ENCODE measurements around the gene TIAM2.

Gene TIAM2

DNA sequence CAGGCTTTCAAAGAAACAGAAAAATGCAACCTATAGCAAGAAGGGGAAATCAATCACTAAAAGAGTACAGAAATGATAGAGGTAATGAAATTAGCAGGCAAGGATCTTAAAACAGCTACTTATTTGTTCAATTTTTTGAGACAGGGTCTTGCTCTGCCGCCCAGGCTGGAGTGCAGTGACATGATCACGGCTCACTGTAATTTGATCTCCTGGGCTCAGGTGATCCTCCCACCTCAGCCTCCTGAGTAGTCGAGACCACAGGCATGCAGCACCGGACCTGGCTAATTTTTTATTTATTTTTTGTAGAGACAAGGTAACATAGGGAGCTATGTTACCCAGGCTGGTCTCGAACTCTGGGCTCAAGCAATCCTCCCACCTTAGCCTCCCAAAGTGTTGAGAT is 297.6 kb downstream of the TIAM2 start:
- Mint-ChIP-seq H3K4me3 (no peak overlapping the region), H3K9me3 (no peaks in the 10 kb centered on the region), H3K27ac (no peak overlapping the region), H3K27me3 (no peaks in the 10 kb centered on the region), H3K4me1 (peaks cover 9% of the 10 kb centered on the region)
- ATAC-seq, result no peak
- no peak for DNase-seq

- ATAC-seq, result no peak
- H3K9me3 Mint-ChIP-seq, result no peaks in the 10 kb centered on the region
- H3K4me3 Mint-ChIP-seq, result no peak overlapping the region
- H3K27me3 Mint-ChIP-seq, result no peaks in the 10 kb centered on the region
- no peak for DNase-seq
- H3K27ac Mint-ChIP-seq, result peak overlapping the region in 1 of 2 donors; percentile 1
- no peaks in the 10 kb centered on the region for H3K4me1 Mint-ChIP-seq
These were observed 302.6 kb downstream of the TIAM2 start for GRCh38 chr6:155297669-155298068.

DNA sequence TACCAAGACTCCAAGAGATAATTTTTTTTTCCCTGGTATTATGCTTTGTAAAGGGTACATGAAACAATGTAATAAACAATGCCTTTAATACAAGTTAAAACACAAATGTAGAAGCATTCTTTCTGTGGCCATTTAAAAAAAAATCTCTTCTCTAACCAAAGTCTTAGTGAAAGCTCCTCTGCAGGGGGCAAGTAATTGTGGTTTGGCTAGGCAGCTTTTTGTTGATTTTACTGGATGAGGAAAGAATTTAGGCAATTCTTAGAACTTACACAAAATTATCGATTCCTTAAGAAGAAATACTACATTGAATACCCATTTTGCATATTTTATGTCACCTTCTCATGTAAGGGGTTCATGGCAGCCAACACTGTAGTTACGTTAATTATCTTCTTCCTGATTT is 306.8 kb downstream of the TIAM2 start:
- Mint-ChIP-seq H3K4me3 (no peak overlapping the region), H3K27me3 (no peaks in the 10 kb centered on the region), H3K27ac (no peak overlapping the region), H3K9me3 (no peaks in the 10 kb centered on the region), H3K4me1 (no peaks in the 10 kb centered on the region)
- DNase-seq (no peak), ATAC-seq (no peak)

GRCh38 chr6:155303361-155303870 is 308.3 kb downstream of the TIAM2 start:
- Mint-ChIP-seq H3K4me3 (no peak overlapping the region), H3K27me3 (no peaks in the 10 kb centered on the region), H3K27ac (no peak overlapping the region), H3K9me3 (no peaks in the 10 kb centered on the region), H3K4me1 (peaks cover 5% of the 10 kb centered on the region)
- DNase-seq (no peak), ATAC-seq (no peak)

DNA sequence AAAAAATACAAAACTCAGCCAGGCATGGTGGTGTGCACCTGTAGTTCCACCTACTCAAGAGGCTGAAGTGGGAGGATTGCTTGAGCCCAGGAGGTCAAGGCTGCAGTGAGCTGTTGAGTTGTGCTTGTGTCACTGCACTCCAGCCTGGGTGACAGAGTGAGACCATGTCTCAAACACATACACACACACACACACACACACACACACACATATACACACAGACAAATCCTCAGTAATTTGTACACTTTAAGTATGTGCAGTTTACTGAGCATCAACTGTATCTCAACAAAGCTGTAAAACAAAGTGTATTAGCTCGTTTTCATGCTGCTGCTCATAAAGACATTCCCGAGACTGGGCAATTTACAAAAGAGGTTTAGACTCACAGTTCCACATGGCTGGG is 311.8 kb downstream of the TIAM2 start:
- Mint-ChIP-seq H3K4me1 (peaks cover 24% of the 10 kb centered on the region), H3K4me3 (no peak overlapping the region), H3K27me3 (no peaks in the 10 kb centered on the region), H3K9me3 (no peaks in the 10 kb centered on the region), H3K27ac (no peak overlapping the region)
- ATAC-seq, result peak; percentile 59
- no peak for DNase-seq

Data from stimulated activated naive CD8-positive, alpha-beta T cell treated with anti-CD3 and anti-CD28 coated beads, Interleukin-15, amount 100 ng/mL, for 72 hours (primary cell).